DND-41 (cell line): ENCODE data around the gene PATL1.

Source experiments
- CTCF ChIP-seq: IDR thresholded peaks from 2 replicates; pipeline ENCODE4 v1.5.1; 2012; ENCODE audit warnings: borderline replicate concordance, low read length, moderate library complexity, mild to moderate bottlenecking; ENCODE audit not compliant: poor library complexity, severe bottlenecking; ENCODE audit errors: extremely low read depth
- EZH2 ChIP-seq: IDR thresholded peaks from 3 replicates; pipeline ENCODE4 v1.6.1; 2012; ENCODE audit warnings: borderline replicate concordance, low read depth, mild to moderate bottlenecking, moderate library complexity, low read length, inconsistent platforms; ENCODE audit not compliant: severe bottlenecking

- TF ChIP-seq CTCF (no peak), EZH2 (no peak)
These were observed 66.4 kb downstream of the PATL1 start for GRCh38 chr11:59602432-59602831.
